CD4-positive, alpha-beta T cell treated with Interleukin-17A for 4 hours (primary cell): ENCODE data around the gene SHBG.

ENCODE experiments used
- DNase-seq: peaks from one replicate; pipeline ENCODE4 v3.0.0-alpha.2; 2020; ENCODE audit warnings: mixed read lengths

The SHBG gene

DNA sequence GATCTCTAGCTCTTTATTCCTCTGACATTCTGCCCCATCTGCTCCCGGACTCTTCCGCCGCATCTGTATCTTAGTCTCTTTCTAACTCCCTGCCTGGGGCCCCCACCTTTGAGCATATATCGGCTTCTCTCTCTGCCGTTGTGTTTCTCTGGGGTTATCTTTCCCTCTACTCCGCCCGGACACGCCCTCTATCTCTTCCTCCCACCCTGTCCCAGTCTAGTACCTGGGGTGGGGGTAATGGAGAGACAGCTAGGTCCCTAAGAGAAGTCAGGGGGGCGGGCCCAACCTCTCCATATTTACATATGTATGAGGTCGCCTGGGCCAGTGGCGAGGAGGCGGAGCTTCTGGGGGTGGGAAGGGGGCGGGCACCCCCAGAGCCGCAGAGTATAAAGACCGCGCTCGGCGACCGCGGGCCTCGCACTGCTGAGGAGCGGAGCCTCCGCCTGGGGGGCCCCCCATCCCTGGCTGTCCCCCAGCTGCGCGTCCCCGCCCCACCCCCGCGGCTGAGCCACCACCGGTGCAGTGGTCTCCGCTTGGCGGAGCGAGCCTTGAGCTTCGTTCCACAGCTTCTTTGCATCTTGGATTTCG lies 20.7 kb downstream of the SHBG start, which contains the start of gene ATP1B2:
Gene ATP1B2, plus strand, starts transcription at position 418 of the 588 bp plus-strand sequence. CDS start 593 bp downstream, outside the sequence.
- DNase-seq = peak; percentile 84

DNA sequence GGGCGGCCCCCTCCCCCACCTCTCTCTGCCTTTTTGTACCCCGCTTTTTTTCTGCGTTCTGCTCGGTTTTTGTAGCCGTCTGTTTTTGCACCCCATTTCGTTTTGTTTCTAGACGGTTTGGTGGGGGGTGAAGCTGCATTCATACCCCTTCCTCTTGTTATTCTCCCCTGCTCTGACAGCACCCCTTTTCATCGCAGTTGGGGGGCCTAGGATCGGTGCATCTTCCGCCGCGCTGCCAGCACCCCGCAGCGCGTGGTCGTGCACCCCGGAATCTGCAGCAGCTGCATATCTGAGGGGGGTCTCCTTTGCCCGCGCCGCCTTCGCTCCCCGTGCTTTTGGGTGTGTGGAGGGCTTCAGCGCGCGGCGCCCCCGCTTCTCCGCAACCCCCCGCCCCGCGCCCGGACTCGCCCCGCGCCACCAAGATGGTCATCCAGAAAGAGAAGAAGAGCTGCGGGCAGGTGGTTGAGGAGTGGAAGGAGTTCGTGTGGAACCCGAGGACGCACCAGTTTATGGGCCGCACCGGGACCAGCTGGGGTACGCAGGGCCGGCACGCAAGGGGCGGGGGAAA lies 21.2 kb downstream of the SHBG start:
- peak; percentile 8 for DNase-seq

DNA sequence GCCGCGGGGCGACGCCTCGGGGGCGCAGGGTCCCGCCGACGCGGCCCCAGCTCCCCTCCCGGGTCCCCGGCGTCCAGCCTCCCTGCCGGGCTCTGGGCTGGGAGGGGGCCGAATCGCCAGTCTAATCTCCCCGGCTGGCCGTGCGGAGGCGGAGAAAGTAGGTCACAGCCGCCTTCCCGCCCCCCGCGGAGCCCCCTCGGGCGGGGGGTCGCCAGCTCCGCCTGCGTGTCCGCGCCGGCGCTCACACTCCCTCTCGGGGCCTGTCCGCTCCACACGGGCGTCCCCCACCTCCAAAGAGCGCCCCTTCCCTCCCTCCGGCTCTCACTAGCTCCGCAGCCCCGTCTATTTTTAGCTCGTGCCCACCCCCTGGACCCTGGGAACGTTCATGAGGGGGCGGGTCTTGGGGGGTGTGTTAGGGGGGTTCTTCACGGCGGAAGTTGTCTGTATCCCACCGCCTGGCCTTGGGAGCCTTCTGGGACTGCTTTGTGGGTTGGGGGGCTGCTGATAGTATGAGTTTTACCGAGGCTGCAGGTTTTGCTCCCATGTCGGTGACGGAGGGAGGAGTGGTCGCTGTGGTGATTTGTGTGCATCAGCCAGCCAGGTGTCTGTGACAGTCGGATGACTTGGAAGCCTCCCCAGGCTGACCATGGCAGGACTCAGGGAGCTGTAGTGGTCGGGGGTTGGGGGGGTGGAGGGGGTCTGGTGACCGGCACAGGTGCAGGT lies 21.9 kb downstream of the SHBG start:
- peak; percentile 7 for DNase-seq

DNA sequence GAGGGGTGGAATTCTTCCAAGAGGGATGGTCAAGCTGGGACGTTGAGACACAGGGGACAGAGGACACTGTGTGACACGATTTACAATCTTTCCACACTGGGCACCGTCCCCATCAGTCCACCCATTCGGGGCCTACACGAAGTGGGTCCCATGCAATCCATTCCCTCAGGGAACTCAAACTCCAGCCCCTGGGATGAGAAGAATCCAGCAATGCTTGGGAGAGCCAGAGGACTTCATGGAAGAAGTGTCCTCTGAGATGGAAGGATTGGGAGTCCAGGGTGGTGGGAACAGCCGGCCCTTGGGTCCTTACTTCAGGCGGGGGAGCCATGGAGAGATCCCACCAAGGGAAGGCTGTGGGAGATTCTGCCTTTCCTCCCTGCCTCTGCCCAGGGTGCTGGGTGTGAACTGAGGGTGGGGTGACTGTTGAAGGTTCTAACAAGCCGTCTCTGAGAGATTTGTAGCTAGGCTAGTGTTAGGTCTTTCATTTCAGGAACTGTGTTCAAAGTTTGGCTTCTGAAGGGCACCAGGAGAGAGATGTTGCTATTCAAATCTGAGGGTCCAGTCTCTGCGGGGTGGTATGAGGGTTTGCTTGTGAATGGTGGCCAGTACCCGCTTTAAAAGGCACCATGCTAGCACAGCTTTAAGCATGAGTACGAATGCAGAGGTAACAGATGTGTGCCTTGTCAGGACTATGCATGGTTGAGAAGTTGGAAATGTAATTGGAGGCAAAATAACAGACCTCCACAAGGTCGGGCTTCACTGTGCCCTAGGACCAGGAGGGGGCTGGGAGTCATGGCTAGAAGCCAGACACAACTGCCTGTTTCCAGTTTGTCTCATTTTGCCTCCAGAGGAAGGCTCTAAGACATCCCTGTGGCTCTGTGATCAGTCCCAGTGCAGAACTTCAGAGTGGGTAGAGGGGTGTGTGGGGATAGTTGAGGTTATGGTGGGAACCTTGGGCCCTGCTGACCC lies 22.7 kb downstream of the SHBG start:
- DNase-seq = no peak

DNA sequence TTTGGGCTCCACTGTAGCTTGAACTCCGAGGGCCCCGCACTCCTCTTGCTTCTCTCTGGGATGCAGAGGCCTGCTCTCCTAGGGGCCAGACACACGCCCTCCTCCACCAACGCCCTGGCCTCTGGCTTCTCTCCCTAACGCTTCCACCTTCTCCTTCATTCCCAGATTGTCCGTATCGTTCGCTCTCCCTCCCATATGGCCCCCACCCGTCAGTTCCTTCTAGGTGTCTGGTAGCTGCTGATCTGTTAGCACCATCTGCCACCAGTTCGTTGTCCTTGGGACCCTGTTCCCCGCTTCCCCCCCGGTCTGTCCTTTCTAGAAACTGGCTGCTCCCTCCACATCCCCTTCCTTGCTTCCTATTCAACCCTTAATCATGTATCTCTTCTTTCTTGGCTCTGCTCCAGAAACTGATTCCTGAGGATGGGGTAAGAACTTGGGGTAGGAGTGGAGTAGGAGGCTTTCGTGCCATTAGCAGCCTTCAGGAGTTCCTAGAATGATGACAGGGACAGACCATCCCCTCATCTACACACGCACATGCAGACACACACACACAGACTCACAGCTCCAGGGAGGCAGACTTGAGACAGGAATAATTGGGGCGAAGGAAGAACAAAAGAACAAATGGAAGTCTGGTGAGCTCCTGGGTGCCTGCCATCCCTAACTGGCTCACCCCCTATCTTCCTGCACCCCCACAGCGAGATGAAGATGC lies 25.1 kb downstream of the SHBG start:
- no peak for DNase-seq

DNA sequence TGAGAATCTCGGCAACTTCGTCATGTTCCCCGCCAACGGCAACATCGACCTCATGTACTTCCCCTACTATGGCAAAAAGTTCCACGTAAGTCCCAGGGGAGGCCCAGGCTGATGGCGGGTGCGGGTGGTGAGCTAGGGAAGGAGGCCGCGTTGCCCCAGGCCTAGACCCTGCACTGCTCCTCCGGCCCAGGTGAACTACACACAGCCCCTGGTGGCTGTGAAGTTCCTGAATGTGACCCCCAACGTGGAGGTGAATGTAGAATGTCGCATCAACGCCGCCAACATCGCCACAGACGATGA lies 25.6 kb downstream of the SHBG start:
- DNase-seq = no peak

DNA sequence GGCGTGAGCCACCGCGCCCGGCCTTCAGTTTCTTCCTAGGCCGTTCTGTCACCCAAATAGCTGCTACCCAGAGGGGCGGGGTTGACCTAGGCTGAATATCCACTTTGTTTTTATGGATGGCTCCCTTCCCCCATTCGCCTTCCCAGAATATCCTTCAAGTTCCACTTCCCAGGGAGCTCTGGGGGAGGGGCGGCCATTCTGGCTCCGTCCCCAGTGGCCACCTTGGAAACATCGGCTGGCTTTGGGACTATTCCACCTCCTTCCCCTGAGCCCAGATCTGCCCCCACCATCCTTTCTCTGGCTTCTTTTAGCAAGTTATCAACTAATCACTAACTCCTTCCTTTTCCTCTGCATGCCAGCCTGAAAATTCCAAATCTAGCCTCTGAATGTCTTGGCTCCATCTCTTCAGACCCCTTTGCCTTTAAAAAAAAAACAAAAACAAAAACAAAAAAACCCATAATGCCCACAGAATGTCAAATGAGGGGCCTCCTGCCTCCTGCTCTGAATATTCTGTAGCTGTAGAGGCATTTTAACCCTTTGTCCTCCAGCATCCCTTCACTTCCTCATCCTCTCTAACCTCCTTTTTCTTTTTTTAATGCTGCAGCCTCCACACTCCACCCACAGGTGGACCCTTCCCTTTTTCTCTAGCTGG lies 27.1 kb downstream of the SHBG start:
- DNase-seq = no peak

DNA sequence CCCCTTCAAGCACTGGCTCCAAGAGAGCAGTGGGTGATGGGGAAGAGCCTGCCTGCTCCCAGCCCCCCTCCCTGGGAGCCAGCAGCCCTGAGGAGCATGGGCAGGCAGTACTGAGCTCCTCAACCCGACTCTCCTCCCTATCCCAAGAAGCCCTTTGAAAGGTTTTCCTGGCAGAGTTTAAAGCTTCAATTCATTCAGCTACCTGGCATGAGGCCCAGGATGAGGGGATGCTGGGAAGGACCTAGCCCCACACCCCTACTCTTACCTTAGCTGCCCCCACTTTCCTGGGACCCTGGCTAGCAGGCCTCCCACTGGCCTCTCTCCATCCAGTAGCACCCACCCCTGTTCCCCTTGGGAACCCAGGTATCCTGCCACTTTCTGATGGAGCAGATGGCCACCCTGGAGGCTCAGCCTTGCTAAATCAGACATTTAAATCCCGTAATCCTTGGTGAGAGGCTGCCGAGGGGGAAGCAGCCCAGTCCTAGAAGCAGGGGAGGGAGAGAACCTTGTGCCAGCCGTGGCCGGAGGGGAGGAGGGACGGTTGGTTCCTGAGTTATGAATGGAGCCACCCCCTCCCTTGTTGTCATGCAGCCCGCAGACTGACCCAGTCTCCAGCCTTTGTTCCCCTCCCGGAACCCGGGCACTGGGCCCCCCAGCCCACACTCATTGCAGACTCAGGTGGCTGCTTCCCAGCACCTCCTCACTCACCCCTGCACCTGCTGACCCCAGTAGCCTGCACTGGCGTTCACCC lies 37.9 kb downstream of the SHBG start:
- DNase-seq = no peak

DNA sequence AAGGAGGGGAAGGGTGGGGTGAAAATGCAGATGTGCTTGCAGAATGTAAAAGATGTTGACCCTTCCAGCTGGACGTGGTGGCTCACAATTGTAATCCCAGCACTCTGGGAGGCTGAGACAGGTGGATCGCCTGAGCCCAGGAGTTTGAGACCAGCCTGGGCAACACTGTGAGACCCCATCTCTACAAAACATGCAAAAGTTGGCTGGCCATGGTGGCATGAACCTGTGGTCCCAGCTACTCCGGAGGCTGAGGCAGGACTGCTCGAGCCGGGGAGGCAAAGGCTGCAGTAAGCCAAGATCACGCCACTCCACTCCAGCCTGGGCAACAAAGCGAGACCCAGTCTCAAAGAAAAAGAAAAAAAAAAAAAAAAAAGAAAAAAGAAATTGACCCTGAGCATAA lies 38.5 kb downstream of the SHBG start:
- no peak for DNase-seq

DNA sequence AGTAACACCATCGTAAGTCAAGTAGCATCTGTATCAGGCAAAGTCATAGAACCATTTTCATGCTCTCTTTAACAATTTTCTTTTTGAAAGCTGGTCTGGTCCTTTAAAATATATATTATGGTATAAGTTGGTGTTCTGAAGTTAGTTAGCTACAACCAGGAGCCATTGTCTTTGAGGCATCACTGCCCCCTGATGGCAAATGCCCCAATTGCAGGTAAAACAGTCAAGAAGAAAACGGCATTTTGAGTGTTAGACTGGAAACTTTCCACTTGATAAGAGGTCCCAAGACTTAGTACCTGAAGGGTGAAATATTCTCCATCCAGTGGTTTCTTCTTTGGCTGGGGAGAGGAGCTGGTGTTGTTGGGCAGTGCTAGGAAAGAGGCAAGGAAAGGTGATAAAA lies 43.3 kb downstream of the SHBG start:
- DNase-seq = peak; percentile 32

DNA sequence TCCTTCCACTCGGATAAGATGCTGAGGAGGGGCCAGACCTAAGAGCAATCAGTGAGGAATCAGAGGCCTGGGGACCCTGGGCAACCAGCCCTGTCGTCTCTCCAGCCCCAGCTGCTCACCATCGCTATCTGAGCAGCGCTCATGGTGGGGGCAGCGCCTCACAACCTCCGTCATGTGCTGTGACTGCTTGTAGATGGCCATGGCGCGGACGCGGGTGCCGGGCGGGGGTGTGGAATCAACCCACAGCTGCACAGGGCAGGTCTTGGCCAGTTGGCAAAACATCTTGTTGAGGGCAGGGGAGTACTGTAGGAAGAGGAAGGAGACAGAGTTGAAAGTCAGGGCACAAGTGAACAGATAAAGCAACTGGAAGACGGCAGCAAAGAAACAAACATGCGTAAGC lies 45.0 kb downstream of the SHBG start:
- no peak for DNase-seq

DNA sequence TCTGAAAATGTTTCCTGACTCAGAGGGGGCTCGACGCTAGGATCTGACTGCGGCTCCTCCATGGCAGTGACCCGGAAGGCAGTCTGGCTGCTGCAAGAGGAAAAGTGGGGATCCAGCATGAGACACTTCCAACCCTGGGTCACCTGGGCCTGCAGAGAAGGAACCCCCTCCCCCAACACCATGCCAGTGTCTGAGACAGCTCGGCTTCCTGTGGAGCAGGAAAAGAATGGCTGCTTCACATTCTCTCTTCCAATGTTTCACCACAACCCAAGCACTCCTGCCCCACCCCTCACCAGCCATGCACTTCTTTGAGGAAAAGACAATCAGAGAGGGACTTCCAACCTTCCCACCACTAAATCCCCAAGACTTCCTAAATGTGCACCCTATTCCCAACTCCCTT lies 46.6 kb downstream of the SHBG start:
- DNase-seq = no peak

DNA sequence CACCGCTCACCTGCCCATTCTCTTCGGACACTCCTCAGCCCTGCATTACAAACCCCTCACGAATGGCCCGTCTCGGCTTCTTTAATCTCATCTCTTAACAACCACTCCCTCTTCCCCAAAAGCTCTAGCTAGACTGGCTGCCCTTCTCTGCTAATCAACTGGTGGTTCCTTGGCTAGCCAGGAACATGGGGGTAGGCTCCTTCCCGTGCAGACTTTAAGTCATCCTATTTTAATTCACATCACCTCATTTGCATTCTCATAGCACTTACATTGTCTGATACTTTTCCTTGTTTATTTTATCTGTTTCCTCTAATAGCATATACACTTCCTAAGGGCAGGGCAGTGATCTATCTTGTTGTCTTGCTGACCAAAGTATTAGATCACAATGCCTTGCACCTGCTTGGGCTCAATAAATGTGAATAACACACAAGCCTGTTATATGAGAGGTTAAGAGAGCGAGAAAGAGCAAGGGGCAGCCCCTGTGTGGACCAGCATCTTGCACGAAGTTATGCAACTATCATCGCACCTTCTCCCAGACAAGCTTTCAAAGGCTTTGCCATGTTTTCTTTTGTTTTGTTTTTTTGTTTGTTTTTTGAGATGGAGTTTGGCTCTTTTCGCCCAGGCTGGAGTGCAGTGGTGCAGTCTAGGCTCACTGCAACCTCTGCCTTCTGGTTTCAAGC lies 47.6 kb downstream of the SHBG start:
- DNase-seq = no peak
